ENCODE results near the gene CDCA8. TPM values are rescaled to one million over a fixed set of nuclear protein-coding genes. Genes with fewer than 3 reads are reported as not detected.

CDCA8 gene
- total and polyA plus RNA-seq, 2 experiments from 2014 or later, result 7.0 to 30.8 TPM

GRCh38 chr1:37663426-37664000 lies 28.8 kb upstream of the CDCA8 start:
- Histone ChIP-seq H3K4me1 (ENCODE audit: low read depth) (no peaks in the 10 kb centered on the region), H3K27me3 (peaks cover 52% of the 10 kb centered on the region), H3K4me3 (no peak overlapping the region), H3K27ac (no peak overlapping the region), H3K36me3 (no peaks in the 10 kb centered on the region), H3K9me3 (ENCODE audit: low read depth) (no peaks in the 10 kb centered on the region)
- DNase-seq (ENCODE audit: low read depth in 1 of 2, low spot score in 1 of 2), result no peak
- TF ChIP-seq CTCF (IDR thresholded peaks at IDR 0.05; ENCODE audit: low read depth, low read length), result no peak

GRCh38 chr1:37666241-37666867 lies 26.0 kb upstream of the CDCA8 start:
- H3K27ac ChIP-seq, result no peak overlapping the region
- no peak for TF ChIP-seq CTCF (IDR thresholded peaks at IDR 0.05; ENCODE audit: low read depth, low read length)

GRCh38 chr1:37667023-37667671 lies 25.2 kb upstream of the CDCA8 start:
- H3K4me3 ChIP-seq, result no peak overlapping the region
- no peak for TF ChIP-seq CTCF (IDR thresholded peaks at IDR 0.05; ENCODE audit: low read depth, low read length)
- H3K27me3 ChIP-seq, result peaks cover 62% of the 10 kb centered on the region
- H3K36me3 ChIP-seq, result no peaks in the 10 kb centered on the region
- H3K9me3 ChIP-seq (ENCODE audit: low read depth), result no peaks in the 10 kb centered on the region
- no peak overlapping the region for H3K27ac ChIP-seq
- no peak for DNase-seq (ENCODE audit: low read depth in 1 of 2, low spot score in 1 of 2)
- no peaks in the 10 kb centered on the region for H3K4me1 ChIP-seq (ENCODE audit: low read depth)

More at GRCh38 chr1:37666241-37666867, 26.0 kb upstream of the CDCA8 start:
- no peaks in the 10 kb centered on the region for H3K4me1 ChIP-seq (ENCODE audit: low read depth)
- H3K9me3 ChIP-seq (ENCODE audit: low read depth), result no peaks in the 10 kb centered on the region
- H3K27me3 ChIP-seq, result peaks cover 61% of the 10 kb centered on the region
- DNase-seq (ENCODE audit: low read depth in 1 of 2, low spot score in 1 of 2), result no peak
- no peak overlapping the region for H3K4me3 ChIP-seq
- H3K36me3 ChIP-seq, result no peaks in the 10 kb centered on the region

- Histone ChIP-seq H3K9me3 (ENCODE audit: low read depth) (no peaks in the 10 kb centered on the region), H3K4me3 (no peak overlapping the region), H3K36me3 (no peaks in the 10 kb centered on the region), H3K4me1 (ENCODE audit: low read depth) (no peaks in the 10 kb centered on the region), H3K27ac (no peak overlapping the region), H3K27me3 (peaks cover 68% of the 10 kb centered on the region)
- TF ChIP-seq CTCF (IDR thresholded peaks at IDR 0.05; ENCODE audit: low read depth, low read length), result no peak
- DNase-seq (ENCODE audit: low read depth in 1 of 2, low spot score in 1 of 2), result no peak
Measured at GRCh38 chr1:37670133-37670532, 22.2 kb upstream of the CDCA8 start.

DNA sequence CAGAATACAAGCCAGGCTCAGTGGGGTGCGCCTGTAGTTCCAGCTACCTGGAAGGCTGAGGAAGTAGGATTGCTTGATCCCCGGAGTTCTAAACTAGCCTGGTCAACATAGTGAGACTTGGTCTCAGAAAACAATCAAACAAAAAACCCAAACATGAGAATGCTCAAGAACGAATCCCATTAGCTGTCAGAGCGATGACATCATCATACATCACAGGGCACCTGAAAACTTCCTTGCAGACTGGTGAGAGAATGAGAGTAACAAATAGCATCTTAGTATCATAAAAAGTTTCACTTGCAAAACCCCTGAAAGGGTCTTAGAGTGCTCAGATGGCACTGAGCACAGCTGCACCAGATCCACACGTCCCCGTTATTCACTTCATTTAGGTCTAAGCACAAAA lies 21.1 kb upstream of the CDCA8 start:
- H3K4me3 ChIP-seq, result no peak overlapping the region
- TF ChIP-seq CTCF (IDR thresholded peaks at IDR 0.05; ENCODE audit: low read depth, low read length), result no peak
- peaks cover 8% of the 10 kb centered on the region for H3K4me1 ChIP-seq (ENCODE audit: low read depth)
- no peaks in the 10 kb centered on the region for H3K36me3 ChIP-seq
- no peak for DNase-seq (ENCODE audit: low read depth in 1 of 2, low spot score in 1 of 2)
- no peaks in the 10 kb centered on the region for H3K9me3 ChIP-seq (ENCODE audit: low read depth)
- no peak overlapping the region for H3K27ac ChIP-seq
- peaks cover 60% of the 10 kb centered on the region for H3K27me3 ChIP-seq

Measured in cardiac muscle cell (in vitro differentiated cells and primary cell).